Brain pericyte (primary cell): ENCODE measurements around the gene TTC21B.

Experiments
- DNase-seq: peaks from one replicate; pipeline ENCODE4 v3.0.0-alpha.2; 2012; ENCODE audit warnings: low read depth, low spot score

Gene TTC21B

DNA sequence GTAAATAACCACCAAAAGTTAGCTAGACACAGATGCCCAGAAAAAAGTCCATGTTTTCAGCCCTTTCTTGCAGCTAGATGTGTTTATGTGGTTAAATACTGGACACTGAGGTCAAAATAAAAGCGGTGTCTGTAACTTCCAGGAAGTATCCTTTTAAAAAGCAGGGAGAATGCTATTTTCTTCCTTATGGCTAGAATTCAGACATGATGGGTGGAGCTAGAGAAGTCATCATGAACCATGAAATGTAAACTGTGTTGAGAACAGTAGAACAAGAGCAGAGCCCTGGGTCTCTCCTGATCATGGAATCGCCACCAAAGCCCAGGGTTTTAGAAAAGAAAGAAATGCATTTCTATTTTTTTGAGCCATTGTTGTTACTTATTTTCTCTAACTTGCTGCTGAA is 118.2 kb downstream of the TTC21B start:
- DNase-seq, result no peak

GRCh38 chr2:165833156-165833555 is 120.4 kb downstream of the TTC21B start:
- DNase-seq, result no peak

- DNase-seq, result no peak
These were observed 125.7 kb downstream of the TTC21B start for GRCh38 chr2:165827921-165828276.

DNA sequence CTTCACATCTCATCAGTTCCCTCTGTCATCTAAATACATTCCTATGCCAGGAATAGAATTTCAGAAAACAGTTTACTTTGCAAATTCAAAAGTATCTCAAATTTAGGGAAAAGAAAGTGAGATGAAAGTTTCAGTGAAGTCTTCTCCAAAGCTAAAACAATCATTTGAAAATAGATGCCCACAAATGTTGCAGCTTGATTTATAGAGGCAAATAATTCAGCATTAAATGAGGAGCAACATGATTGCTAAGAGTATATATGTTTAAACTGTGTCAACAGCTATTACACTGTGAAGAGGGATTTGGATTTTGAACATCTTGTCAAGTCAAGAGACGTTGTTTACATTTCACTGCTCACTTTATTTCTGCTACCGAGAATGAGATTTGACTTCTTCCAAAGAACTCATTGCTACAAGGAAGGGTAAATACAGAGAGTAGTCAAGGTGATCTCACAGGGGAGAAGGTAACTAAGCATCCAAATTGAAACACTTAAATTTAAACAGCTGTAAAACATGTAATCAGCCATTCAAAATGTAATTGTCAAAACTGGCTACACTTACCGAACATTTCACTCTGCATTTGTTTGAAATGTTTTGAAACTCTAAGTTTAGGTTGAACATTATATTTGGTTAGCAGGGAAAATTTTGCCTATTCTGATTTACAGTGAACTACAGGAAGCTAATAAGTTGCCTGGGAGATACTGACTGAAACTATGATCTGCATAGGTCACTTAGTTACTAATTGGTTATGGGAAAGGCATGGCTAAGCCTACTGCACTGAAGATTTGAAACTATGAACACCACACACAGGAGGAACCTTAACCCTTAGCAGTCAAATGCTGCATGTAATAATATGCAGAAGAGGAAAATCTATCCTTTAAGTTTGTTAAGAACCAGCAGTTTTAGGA is 126.3 kb downstream of the TTC21B start:
- DNase-seq, result no peak

- DNase-seq, result no peak
These were observed 128.5 kb downstream of the TTC21B start for GRCh38 chr2:165825041-165825440.
